Activated CD8-positive, alpha-beta T cell treated with anti-CD3 and anti-CD28 coated beads for 36 hours (primary cell): Measurements from ENCODE around the gene NMB. TPM values are rescaled to one million over a fixed set of nuclear protein-coding genes. Genes with fewer than 3 reads are reported as not detected.
"Not testable (repeated sequence)": the region's sequence is repeated elsewhere in the genome, so short reads cannot be mapped to it uniquely, and the experiment has no call there.

Experiments
- ATAC-seq: fragments of 200-7000 bp; cut with Tn5 transposase; one replicate; pipeline ENCODE4 v1.10.0; 2021; ENCODE audit warnings: mild to moderate bottlenecking, moderate library complexity
- CTCF ChIA-PET: fragments of 350-600 bp; sonication (Branson Sonifier 250); formaldehyde crosslinking; loops from one replicate; lab custom pipeline; 2021; ENCODE audit warnings: antibody characterized with exemption; lab: Charles Lee
- POLR2A ChIA-PET: fragments of 350-600 bp; sonication (Branson Sonifier 250); formaldehyde crosslinking; loops from one replicate; lab custom pipeline; 2021; ENCODE audit warnings: antibody characterized with exemption; lab: Charles Lee
- DNase-seq: peaks from one replicate; pipeline ENCODE4 v3.0.0-alpha.2; 2020
- H3K27ac Mint-ChIP-seq: one replicate; pipeline ENCODE4 v1.8.0; 2021; ENCODE audit warnings: mild to moderate bottlenecking, mixed read lengths
- H3K27me3 Mint-ChIP-seq: one replicate; pipeline ENCODE4 v1.8.0; 2021; ENCODE audit warnings: mixed read lengths
- H3K36me3 Mint-ChIP-seq: one replicate; pipeline ENCODE4 v1.8.0; 2021; ENCODE audit warnings: low read depth, mixed read lengths
- H3K4me1 Mint-ChIP-seq: one replicate; pipeline ENCODE4 v1.8.0; 2021; ENCODE audit warnings: low read depth, mixed read lengths
- H3K4me3 Mint-ChIP-seq: one replicate; pipeline ENCODE4 v1.8.0; 2021; ENCODE audit warnings: mild to moderate bottlenecking, moderate library complexity, mixed read lengths
- H3K9me3 Mint-ChIP-seq: one replicate; pipeline ENCODE4 v1.8.0; 2021; ENCODE audit warnings: mixed read lengths
- intact Hi-C: fragments of 100-400 bp; cut with micrococcal nuclease; formaldehyde crosslinking; loops from one replicate; pipeline ENCODE4 v1.10.0; 2022
- total RNA-seq, 2 experiments: library from RNA; stranded (reverse); gene quantifications; one replicate each; pipeline ENCODE4 v1.2.3, GENCODE V29; 2021
- TF ChIP-seq, protein P1 (sequence below): fragments of 200-600 bp; IDR thresholded peaks from one replicate; pipeline ENCODE4 v1.8.0; 2022; ENCODE audit warnings: antibody characterized with exemption, mild to moderate bottlenecking

The NMB gene
- total RNA-seq, 2 experiments from 2014 or later: 1.7 to 2.7 TPM

- DNase-seq: no peak
- peaks cover 11% of the 10 kb centered on the region for H3K36me3 Mint-ChIP-seq
- intact Hi-C loops: no loop called here
- ATAC-seq: no peak
- H3K9me3 Mint-ChIP-seq: no peaks in the 10 kb centered on the region
- TF ChIP-seq, protein P1, sequence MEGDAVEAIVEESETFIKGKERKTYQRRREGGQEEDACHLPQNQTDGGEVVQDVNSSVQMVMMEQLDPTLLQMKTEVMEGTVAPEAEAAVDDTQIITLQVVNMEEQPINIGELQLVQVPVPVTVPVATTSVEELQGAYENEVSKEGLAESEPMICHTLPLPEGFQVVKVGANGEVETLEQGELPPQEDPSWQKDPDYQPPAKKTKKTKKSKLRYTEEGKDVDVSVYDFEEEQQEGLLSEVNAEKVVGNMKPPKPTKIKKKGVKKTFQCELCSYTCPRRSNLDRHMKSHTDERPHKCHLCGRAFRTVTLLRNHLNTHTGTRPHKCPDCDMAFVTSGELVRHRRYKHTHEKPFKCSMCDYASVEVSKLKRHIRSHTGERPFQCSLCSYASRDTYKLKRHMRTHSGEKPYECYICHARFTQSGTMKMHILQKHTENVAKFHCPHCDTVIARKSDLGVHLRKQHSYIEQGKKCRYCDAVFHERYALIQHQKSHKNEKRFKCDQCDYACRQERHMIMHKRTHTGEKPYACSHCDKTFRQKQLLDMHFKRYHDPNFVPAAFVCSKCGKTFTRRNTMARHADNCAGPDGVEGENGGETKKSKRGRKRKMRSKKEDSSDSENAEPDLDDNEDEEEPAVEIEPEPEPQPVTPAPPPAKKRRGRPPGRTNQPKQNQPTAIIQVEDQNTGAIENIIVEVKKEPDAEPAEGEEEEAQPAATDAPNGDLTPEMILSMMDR: no peak
- peaks cover 41% of the 10 kb centered on the region for H3K4me1 Mint-ChIP-seq
- ChIA-PET CTCF (interaction anchor here (1.2 to 1.4 kb wide), 2 partner anchors 9 to 24 kb away, joined by 3 read pairs; no protein-coding TSS in a partner anchor), POLR2A (interaction anchor here (1.1 kb wide), 2 partner anchors 9 to 63 kb away, joined by 3 read pairs; no protein-coding TSS in a partner anchor)
- H3K27me3 Mint-ChIP-seq: no peaks in the 10 kb centered on the region
- no peak overlapping the region for H3K4me3 Mint-ChIP-seq
- peak overlapping the region; percentile 61 for H3K27ac Mint-ChIP-seq
Observed at GRCh38 chr15:84697236-84697990, 39.4 kb upstream of the NMB start.

GRCh38 chr15:84696757-84697156 is 38.8 kb upstream of the NMB start:
- ATAC-seq (no peak), DNase-seq (no peak)
- H3K27me3 Mint-ChIP-seq: no peaks in the 10 kb centered on the region
- H3K36me3 Mint-ChIP-seq: peaks cover 15% of the 10 kb centered on the region
- intact Hi-C loops: no loop called here
- no peak overlapping the region for H3K27ac Mint-ChIP-seq
- ChIA-PET POLR2A (interaction anchor here (1.1 kb wide), 1 partner anchor 62 kb away, joined by 3 read pairs; no protein-coding TSS in a partner anchor), CTCF (interaction anchor here (1.4 kb wide), 1 partner anchor 9 kb away, joined by 3 read pairs; no protein-coding TSS in a partner anchor)
- H3K4me3 Mint-ChIP-seq: no peak overlapping the region
- TF ChIP-seq, protein P1: no peak
- peaks cover 44% of the 10 kb centered on the region for H3K4me1 Mint-ChIP-seq
- H3K9me3 Mint-ChIP-seq: no peaks in the 10 kb centered on the region

- TF ChIP-seq, protein P1: no peak
- no peaks in the 10 kb centered on the region for H3K27me3 Mint-ChIP-seq
- no peaks in the 10 kb centered on the region for H3K9me3 Mint-ChIP-seq
- H3K4me3 Mint-ChIP-seq: no peak overlapping the region
- CTCF ChIA-PET: no interaction called here
- no peak for DNase-seq
- intact Hi-C loops: no loop called here
- POLR2A ChIA-PET: no interaction called here
- H3K27ac Mint-ChIP-seq: no peak overlapping the region
- peaks cover 35% of the 10 kb centered on the region for H3K36me3 Mint-ChIP-seq
- peaks cover 14% of the 10 kb centered on the region for H3K4me1 Mint-ChIP-seq
- ATAC-seq: no peak
Observed at GRCh38 chr15:84690342-84690741, 32.3 kb upstream of the NMB start.

DNA sequence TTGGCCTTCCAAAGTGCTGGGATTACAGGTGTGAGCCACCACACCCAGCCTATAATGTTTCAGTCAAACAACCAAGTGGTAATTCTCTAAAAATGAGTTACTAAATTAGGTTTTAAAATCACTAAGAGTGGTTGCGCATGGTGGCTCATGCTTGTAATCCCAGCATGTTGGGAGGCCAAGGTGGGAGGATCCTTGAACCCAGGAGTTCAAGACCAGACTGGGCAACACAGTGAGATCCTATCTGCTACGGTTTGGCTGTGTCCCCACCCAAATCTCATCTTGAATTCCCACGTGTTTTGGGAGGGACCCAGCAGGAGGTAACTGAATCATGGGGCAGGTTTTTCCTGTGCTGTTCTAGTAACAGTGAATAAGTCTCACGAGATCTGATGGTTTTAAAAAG is 31.9 kb upstream of the NMB start:
- intact Hi-C loops: no loop called here
- Mint-ChIP-seq H3K4me1 (peaks cover 14% of the 10 kb centered on the region), H3K4me3 (no peak overlapping the region), H3K9me3 (no peaks in the 10 kb centered on the region), H3K27ac (no peak overlapping the region), H3K36me3 (peaks cover 37% of the 10 kb centered on the region), H3K27me3 (no peaks in the 10 kb centered on the region)
- DNase-seq (no peak), ATAC-seq (no peak)
- POLR2A ChIA-PET: no interaction called here
- CTCF ChIA-PET: no interaction called here
- TF ChIP-seq, protein P1: no peak

- H3K4me3 Mint-ChIP-seq, H3K27me3 Mint-ChIP-seq, intact Hi-C loops, DNase-seq, CTCF ChIA-PET, H3K9me3 Mint-ChIP-seq, ATAC-seq, H3K27ac Mint-ChIP-seq: not testable (repeated sequence)
- Mint-ChIP-seq H3K36me3 (peaks cover 40% of the 10 kb centered on the region), H3K4me1 (peaks cover 18% of the 10 kb centered on the region)
- POLR2A ChIA-PET: interaction anchor here (1.2 kb wide), 1 partner anchor 27 kb away, joined by 3 read pairs; no protein-coding TSS in a partner anchor
Observed at GRCh38 chr15:84686446-84686845, 28.4 kb upstream of the NMB start.
